ENCODE measurements around the gene ABCF2.
A peak's percentile ranks its signal among the peaks of the same experiment; 100 is the strongest.

ABCF2 gene

DNA sequence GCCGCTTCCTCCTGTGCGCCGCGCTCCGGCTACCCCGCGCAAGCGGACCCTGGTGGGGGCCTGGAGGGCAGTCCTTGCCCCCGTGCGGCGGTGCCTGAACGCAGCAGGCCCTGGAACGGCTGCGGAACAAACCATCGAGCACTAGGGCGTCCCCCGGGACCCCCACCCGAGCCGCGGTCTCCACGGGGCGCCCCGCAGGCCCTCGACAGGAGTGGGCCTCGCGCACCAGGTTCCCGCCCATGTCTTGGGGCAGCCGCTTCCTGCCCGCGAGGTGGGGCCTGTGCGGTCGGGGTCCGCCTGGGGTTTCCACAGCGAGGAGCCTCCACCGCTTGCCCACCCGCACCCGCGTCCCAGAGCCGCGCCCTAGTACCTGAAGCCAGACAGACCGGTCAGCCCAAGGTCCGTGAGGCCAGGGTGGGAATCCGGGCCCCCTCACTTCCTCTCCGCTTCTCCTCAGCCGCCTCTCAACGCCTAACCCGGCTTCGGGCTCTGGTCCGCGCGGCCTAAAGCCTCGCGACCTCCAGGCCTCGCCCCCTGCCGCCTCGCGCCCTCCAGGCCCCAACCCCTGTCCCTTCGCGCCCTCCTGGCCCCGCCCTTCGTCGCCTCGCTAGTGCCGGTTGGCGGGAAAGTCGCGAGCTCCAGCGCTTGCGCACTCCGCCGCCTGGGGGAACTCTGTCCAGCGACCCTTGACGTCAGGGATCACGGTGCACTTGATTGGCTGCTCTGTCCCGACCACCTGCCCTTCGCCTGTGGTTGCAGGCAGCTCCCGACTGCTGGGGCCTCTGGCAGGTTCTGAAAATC lies 52.6 kb downstream of the ABCF2 start:
- no peak for DNase-seq (ENCODE audit: low spot score)

DNA sequence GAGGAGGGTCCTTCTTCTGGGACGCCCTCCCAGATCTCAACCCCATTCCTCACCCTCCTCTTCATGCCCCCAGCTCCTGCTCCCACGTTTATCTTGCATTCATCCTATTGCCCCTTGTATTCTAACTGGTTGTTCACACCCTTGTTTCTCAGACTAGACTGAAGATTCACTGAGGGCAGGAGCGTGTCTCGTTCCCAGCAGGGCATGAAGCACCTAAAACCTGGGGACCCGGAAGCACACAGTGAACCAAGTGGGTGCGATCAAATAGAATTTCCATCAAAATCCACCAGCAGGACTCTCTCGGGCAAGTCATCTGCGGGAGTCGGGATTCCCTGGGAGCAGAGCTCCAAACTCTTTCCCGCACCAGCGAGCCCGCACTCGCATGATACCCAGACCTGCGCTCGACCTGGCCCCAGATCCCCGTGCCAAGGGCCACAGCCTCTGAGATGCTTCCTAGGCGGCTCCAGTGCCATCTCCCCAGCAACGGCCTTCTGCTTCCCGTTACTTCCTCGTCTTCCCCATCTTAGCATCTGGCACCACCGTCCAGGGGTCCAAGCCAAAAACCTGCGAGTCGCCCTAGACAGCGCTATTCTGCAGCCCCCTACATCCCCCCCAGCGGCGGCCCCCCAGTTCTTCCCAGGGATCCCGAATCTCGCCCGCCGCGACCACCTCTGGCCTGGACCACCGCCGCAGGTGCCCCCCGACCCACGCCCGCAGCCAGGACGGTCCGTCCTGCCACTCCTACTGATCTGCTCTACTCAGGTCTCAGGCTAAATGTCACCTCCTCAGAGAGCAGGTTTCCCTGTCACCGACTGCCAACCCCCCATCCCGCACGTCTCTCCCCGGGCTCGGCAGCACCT lies 53.4 kb downstream of the ABCF2 start:
- DNase-seq (ENCODE audit: low spot score), result no peak

DNA sequence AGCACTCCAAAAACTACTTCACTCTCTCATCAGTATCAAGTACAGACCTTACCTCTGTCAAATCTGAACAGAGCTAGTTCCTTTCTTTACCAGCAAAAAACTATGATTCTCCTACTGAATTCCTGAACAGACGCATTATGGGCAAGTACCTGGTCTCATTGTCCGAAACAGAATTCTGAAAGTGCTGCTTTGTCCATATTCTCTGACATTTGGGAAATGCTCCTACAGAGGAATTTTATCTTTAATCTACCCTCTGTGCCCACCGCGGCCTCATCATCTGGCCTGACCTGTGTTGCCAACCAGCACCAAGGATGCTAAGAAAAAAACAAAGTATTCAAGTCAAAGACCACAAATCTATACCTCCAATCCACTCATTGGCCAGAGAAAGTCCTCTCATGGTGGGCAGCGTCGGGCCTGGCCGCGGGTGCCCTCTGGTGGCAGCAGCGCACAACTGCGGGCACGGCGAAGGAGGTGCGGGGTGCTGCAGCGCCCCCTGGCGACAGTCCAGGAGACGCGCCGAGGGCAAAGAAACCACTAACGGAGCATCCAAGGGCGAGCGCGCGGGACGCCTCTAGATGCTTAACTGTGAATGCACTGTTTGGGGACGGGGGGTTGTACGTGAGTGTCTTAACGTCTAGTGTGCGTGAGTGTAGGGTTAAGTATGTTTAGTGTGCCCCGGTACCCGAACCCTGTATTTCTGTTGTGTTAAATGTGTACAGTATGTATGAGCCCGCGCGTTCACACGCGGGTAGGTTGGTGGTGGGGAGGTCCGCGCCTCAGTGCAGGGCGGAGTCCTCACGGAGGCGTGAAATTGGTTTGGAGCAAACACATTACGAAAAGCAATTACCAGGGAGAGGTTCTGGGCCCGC lies 54.5 kb downstream of the ABCF2 start:
- DNase-seq (ENCODE audit: low spot score), result peak; percentile 74

DNA sequence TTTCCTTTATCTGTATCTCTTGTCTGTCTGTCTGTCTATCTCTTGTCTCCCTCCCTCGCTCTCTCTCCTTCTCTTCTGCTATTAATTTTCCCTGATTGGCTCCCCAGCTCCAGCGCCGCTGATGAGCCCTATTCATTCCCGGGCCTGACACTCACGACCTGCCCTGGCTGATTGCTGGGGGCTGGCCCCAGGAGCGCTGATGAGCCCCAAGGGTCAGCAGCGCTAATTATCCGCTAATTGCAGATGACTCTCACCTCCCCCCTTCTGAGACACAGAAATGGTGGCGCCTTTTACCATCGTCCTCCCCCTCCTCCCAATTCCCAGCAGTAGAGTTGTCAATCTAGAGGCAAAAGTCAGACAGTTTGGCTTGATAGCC lies 58.2 kb downstream of the ABCF2 start:
- DNase-seq (ENCODE audit: low spot score), result no peak

GRCh38 chr7:151168003-151168786 lies 58.8 kb downstream of the ABCF2 start:
- DNase-seq (ENCODE audit: low spot score), result no peak

GRCh38 chr7:151167197-151167961 lies 59.6 kb downstream of the ABCF2 start, which contains the start of gene GBX1:
TSS of gene GBX1 (minus strand) at chr7:151167694. CDS start at chr7:151167548, 146 bp downstream.
- no peak for DNase-seq (ENCODE audit: low spot score)

DNA sequence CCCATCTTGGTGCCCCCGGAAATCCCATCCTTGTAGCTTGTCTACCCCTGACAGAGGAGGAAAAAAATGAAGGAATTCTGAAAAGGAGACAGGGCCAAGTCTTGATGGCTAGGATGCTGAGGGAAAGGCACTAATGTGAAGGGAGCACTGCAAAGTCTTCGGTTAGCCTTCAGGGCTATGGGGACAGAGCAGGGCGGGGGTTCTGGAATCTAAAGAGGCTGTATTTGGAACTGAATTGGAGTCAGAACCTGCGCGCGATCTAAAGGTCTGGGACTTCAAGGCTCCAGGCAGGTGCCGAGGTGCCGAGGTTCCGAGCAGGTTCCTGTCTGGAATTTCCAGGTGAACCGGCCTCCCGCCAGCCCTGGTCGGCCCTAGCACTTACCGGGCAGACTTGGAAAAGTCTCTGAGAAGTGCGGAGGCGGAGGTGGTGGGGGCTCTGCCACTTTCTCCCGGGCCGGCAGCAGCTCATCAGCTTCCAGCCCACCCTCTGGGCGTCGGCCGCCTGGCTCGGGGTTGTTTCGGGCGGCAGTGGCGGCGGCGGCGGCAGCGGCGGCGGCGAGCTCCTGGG lies 60.3 kb downstream of the ABCF2 start:
- DNase-seq (ENCODE audit: low spot score), result no peak

Data from putamen (tissue), 1 donor.